H1 (cell line): Measurements from ENCODE around the gene MYBPH. TPM values are rescaled to one million over a fixed set of nuclear protein-coding genes. Genes with fewer than 3 reads are reported as not detected.

ENCODE experiments used
- CTCF ChIA-PET: fragments of 300-600 bp; sonication (Branson Sonifier 250); formaldehyde crosslinking; loops from one replicate; lab custom pipeline; 2021; ENCODE audit not compliant: partially characterized antibody; lab: Charles Lee
- POLR2A ChIA-PET: fragments of 300-600 bp; sonication (Branson Sonifier 250); formaldehyde crosslinking; loops from one replicate; lab custom pipeline; 2021; ENCODE audit warnings: inconsistent platforms; ENCODE audit not compliant: partially characterized antibody; lab: Charles Lee
- DNase-seq, 2 experiments: peaks; one replicate each; pipeline versions ENCODE4 v3.0.0 to v3.0.0-alpha.2; 2010 to 2022; ENCODE audit warnings: low spot score in 2 of 2, low read depth in 1 of 2, mixed read lengths in 1 of 2
- FAIRE-seq: peaks from 2 replicates; lab custom pipeline; 2011; peaks lifted over from hg19 to GRCh38; lab: Jason Lieb, UNC
- H2AFZ ChIP-seq: 2 replicates; pipeline ENCODE4 v1.8.1; 2012; ENCODE audit warnings: low read length, inconsistent platforms
- H2AK5ac ChIP-seq: 2 replicates; pipeline ENCODE4 v1.6.1; 2013; ENCODE audit warnings: low read depth, low read length
- H2BK120ac ChIP-seq: replicated peaks from 2 replicates; pipeline ENCODE3; 2013; ENCODE audit warnings: low read depth, low read length, inconsistent platforms
- H2BK12ac ChIP-seq: 2 replicates; pipeline ENCODE4 v1.6.1; 2013; ENCODE audit warnings: low read depth, low read length
- H2BK15ac ChIP-seq: 2 replicates; pipeline ENCODE4 v1.6.1; 2013; ENCODE audit warnings: low read length
- H2BK20ac ChIP-seq: 2 replicates; pipeline ENCODE4 v1.6.1; 2013; ENCODE audit warnings: low read length
- H2BK5ac ChIP-seq: 2 replicates; pipeline ENCODE4 v1.6.1; 2013; ENCODE audit warnings: low read depth, low read length
- H3K14ac ChIP-seq: 2 replicates; pipeline ENCODE4 v1.6.1; 2013; ENCODE audit warnings: inconsistent platforms; ENCODE audit not compliant: insufficient read length
- H3K18ac ChIP-seq: 2 replicates; pipeline ENCODE4 v1.6.1; 2013; ENCODE audit warnings: low read length; ENCODE audit errors: extremely low read depth
- H3K23ac ChIP-seq: 2 replicates; pipeline ENCODE4 v1.6.1; 2013; ENCODE audit warnings: inconsistent platforms; ENCODE audit not compliant: insufficient read length
- H3K23me2 ChIP-seq: 2 replicates; pipeline ENCODE4 v1.6.1; 2013; ENCODE audit warnings: low read depth, low read length
- H3K27ac ChIP-seq: 2 replicates; pipeline ENCODE4 v1.6.1; 2011; ENCODE audit warnings: low read depth, low read length, inconsistent platforms
- H3K27me3 ChIP-seq, 4 experiments: replicated peaks in 1 of 4; 1 replicate in 1 of 4; 2 replicates in 3 of 4; pipeline versions ENCODE4 v1.6.1 to v1.8.1; 2011 to 2013; ENCODE audit warnings: low read length in 3 of 4, mild to moderate bottlenecking in 3 of 4, inconsistent platforms in 2 of 4, mixed read lengths in 2 of 4, moderate library complexity in 1 of 4; ENCODE audit not compliant: control insufficient read depth in 3 of 4, insufficient read depth in 3 of 4; ENCODE audit errors: extremely low read depth in 1 of 4
- H3K36me3 ChIP-seq, 4 experiments: 2 replicates each; pipeline versions ENCODE4 v1.6.1 to v1.8.1; 2011 to 2013; ENCODE audit warnings: mild to moderate bottlenecking in 4 of 4, low read length in 3 of 4, moderate library complexity in 2 of 4, control low read depth in 1 of 4, inconsistent platforms in 1 of 4; ENCODE audit not compliant: insufficient read depth in 4 of 4, control insufficient read depth in 2 of 4
- H3K4ac ChIP-seq: replicated peaks from 2 replicates; pipeline ENCODE3; 2013; ENCODE audit warnings: low read length, low read depth, mixed read lengths, inconsistent platforms; ENCODE audit not compliant: insufficient read length
- H3K4me1 ChIP-seq, 4 experiments: replicated peaks in 1 of 4; 1 replicate in 1 of 4; 2 replicates in 3 of 4; pipeline versions ENCODE4 v1.6.1 to v1.8.1; 2011 to 2013; ENCODE audit warnings: low read length in 3 of 4, inconsistent platforms in 2 of 4, mixed read lengths in 1 of 4; ENCODE audit not compliant: insufficient read depth in 4 of 4, control insufficient read depth in 3 of 4
- H3K4me2 ChIP-seq, 2 experiments: 2 replicates each; pipeline versions ENCODE4 v1.6.1 to v1.8.1; 2011 to 2013; ENCODE audit warnings: low read depth in 2 of 2, low read length in 2 of 2, control low read depth in 1 of 2, inconsistent platforms in 1 of 2, mild to moderate bottlenecking in 1 of 2; ENCODE audit not compliant: insufficient read depth in 1 of 2
- H3K4me3 ChIP-seq, 4 experiments: fragments of 200-600, 300-600 bp in 1 of 4; sonication (generic), shearing (Covaris generic), sonication (Bioruptor Twin) in 1 of 4; 2 replicates each; pipeline versions ENCODE4 v1.5.1 to v1.8.1; 2011 to 2016; ENCODE audit warnings: low read length in 4 of 4, low read depth in 3 of 4, control low read depth in 2 of 4, inconsistent platforms in 2 of 4, mild to moderate bottlenecking in 2 of 4, mixed read lengths in 1 of 4, moderate library complexity in 1 of 4; ENCODE audit not compliant: insufficient read depth in 2 of 4; ENCODE audit errors: extremely low read depth in 1 of 4
- H3K56ac ChIP-seq: replicated peaks from 2 replicates; pipeline ENCODE3; 2013; ENCODE audit warnings: low read depth, mild to moderate bottlenecking, mixed read lengths, low read length, inconsistent platforms; ENCODE audit not compliant: insufficient read length
- H3K79me1 ChIP-seq: 2 replicates; pipeline ENCODE4 v1.6.1; 2013; ENCODE audit warnings: low read depth, low read length, control low read depth
- H3K79me2 ChIP-seq, 2 experiments: 2 replicates each; pipeline versions ENCODE4 v1.6.1 to v1.8.1; 2012 to 2013; ENCODE audit warnings: low read length in 2 of 2, mild to moderate bottlenecking in 2 of 2, inconsistent platforms in 1 of 2; ENCODE audit not compliant: insufficient read depth in 2 of 2, control insufficient read depth in 1 of 2
- H3K9ac ChIP-seq, 4 experiments: replicated peaks in 1 of 4; 1 replicate in 1 of 4; 2 replicates in 3 of 4; pipeline versions ENCODE4 v1.6.1 to v1.8.1; 2011 to 2013; ENCODE audit warnings: low read depth in 3 of 4, low read length in 3 of 4, control low read depth in 2 of 4, mild to moderate bottlenecking in 2 of 4, moderate library complexity in 2 of 4, inconsistent platforms in 1 of 4; ENCODE audit errors: extremely low read depth in 1 of 4
- H3K9me3 ChIP-seq, 2 experiments: 2 replicates each; pipeline versions ENCODE4 v1.6.1 to v1.8.1; 2012 to 2013; ENCODE audit warnings: mild to moderate bottlenecking in 2 of 2, moderate library complexity in 2 of 2, control low read depth in 1 of 2, inconsistent platforms in 1 of 2, low read depth in 1 of 2, low read length in 1 of 2, mixed read lengths in 1 of 2; ENCODE audit not compliant: insufficient read depth in 2 of 2
- H4K20me1 ChIP-seq, 2 experiments: replicated peaks in 1 of 2; 2 replicates each; pipeline versions ENCODE3 to v1.8.1; 2011 to 2013; ENCODE audit warnings: inconsistent platforms in 2 of 2, low read length in 2 of 2, mild to moderate bottlenecking in 1 of 2; ENCODE audit not compliant: insufficient read depth in 2 of 2, control insufficient read depth in 1 of 2
- H4K5ac ChIP-seq: 2 replicates; pipeline ENCODE4 v1.6.1; 2013; ENCODE audit warnings: low read length, low read depth, mixed read lengths, inconsistent platforms; ENCODE audit not compliant: insufficient read length
- H4K8ac ChIP-seq: 2 replicates; pipeline ENCODE4 v1.8.0; 2013; ENCODE audit warnings: mild to moderate bottlenecking, moderate library complexity, low read length, inconsistent platforms; ENCODE audit not compliant: insufficient read depth; ENCODE audit errors: extremely low read depth
- H4K91ac ChIP-seq: replicated peaks from 2 replicates; pipeline ENCODE3; 2013; ENCODE audit warnings: low read length, mixed read lengths, inconsistent platforms; ENCODE audit not compliant: insufficient read length
- ASH2L ChIP-seq: fragments of 200-600, 300-600 bp; sonication (generic); IDR thresholded peaks from one replicate; pipeline ENCODE4 v1.7.1; 2017; ENCODE audit warnings: low read length
- CHD1 ChIP-seq: IDR thresholded peaks from 2 replicates; pipeline ENCODE4 v1.6.1; 2012; ENCODE audit warnings: low read depth, low read length, improper control_type of control experiment
- CREB1 ChIP-seq: IDR thresholded peaks from 2 replicates; pipeline ENCODE4 v1.6.1; 2012; ENCODE audit warnings: inconsistent platforms
- CTBP2 ChIP-seq: IDR thresholded peaks from 2 replicates; pipeline ENCODE4 v1.7.0; 2011; ENCODE audit warnings: borderline replicate concordance, mild to moderate bottlenecking, moderate library complexity, mixed read lengths, low read length; ENCODE audit not compliant: insufficient read depth, insufficient read length
- EGR1 ChIP-seq: IDR thresholded peaks from 2 replicates; pipeline ENCODE4 v1.6.1; 2011; ENCODE audit warnings: low read depth, low read length, borderline replicate concordance
- GABPA ChIP-seq: IDR thresholded peaks from 2 replicates; pipeline ENCODE4 v1.6.1; 2011; ENCODE audit warnings: mild to moderate bottlenecking, low read length, moderate library complexity, borderline replicate concordance; ENCODE audit not compliant: insufficient read depth
- HDAC2 ChIP-seq, 2 experiments: fragments of 300-600 bp in 1 of 2; sonication (generic) in 1 of 2; IDR thresholded peaks; 2 replicates each; pipeline ENCODE4 v1.6.1; 2011 to 2012; ENCODE audit warnings: low read depth in 2 of 2, low read length in 2 of 2, mild to moderate bottlenecking in 2 of 2, moderate library complexity in 2 of 2, borderline replicate concordance in 1 of 2, inconsistent platforms in 1 of 2
- HDAC6 ChIP-seq: IDR thresholded peaks from one replicate; pipeline ENCODE4 v1.7.1; 2012; ENCODE audit warnings: low read depth, mild to moderate bottlenecking, inconsistent platforms, low read length, moderate library complexity
- POU5F1 ChIP-seq: IDR thresholded peaks from 2 replicates; pipeline ENCODE4 v1.6.1; 2011; ENCODE audit warnings: low read depth, mild to moderate bottlenecking, low read length, moderate library complexity
- RBBP5 ChIP-seq: IDR thresholded peaks from 2 replicates; pipeline ENCODE4 v1.7.1; 2012; ENCODE audit warnings: low read depth, mild to moderate bottlenecking, inconsistent platforms, low read length, moderate library complexity, borderline replicate concordance
- SIX5 ChIP-seq: IDR thresholded peaks from 2 replicates; pipeline ENCODE4 v1.6.1; 2011; ENCODE audit warnings: mild to moderate bottlenecking, low read depth, low read length
- SP4 ChIP-seq: IDR thresholded peaks from 2 replicates; pipeline ENCODE4 v1.6.1; 2012; ENCODE audit warnings: low read length, inconsistent platforms
- SRF ChIP-seq: IDR thresholded peaks from 2 replicates; pipeline ENCODE4 v1.6.1; 2011; ENCODE audit warnings: mild to moderate bottlenecking, low read depth, low read length, moderate library complexity
- TEAD4 ChIP-seq: IDR thresholded peaks from 2 replicates; pipeline ENCODE4 v1.6.1; 2012; ENCODE audit warnings: low read depth, low read length, inconsistent platforms, mixed read lengths
- WGBS, 2 experiments: shearing (Covaris generic) in 1 of 2; methylation state at CpG; one replicate each; pipeline versions ENCODE4 v1.1.6 to v1.1.7; 2013 to 2015; ENCODE audit warnings: low lambda C conversion rate in 2 of 2, mixed read lengths in 2 of 2, inconsistent platforms in 1 of 2, low coverage in 1 of 2, missing lambda C conversion rate in 1 of 2; ENCODE audit not compliant: insufficient replicate concordance in 2 of 2, insufficient coverage in 1 of 2, insufficient read length in 1 of 2; ENCODE audit errors: extremely low coverage in 1 of 2, missing lambda C conversion rate in 1 of 2; 5-methylcytosine and 5-hydroxymethylcytosine counted together
- polyA plus RNA-seq, 7 experiments: library from polyadenylated mRNA; depleted of rRNA in 3 of 7; stranded (reverse) in 5 of 7; unstranded in 2 of 7; fragments of >200 nt in 5 of 7; fragments of 200-250 nt in 2 of 7; gene quantifications; 1 replicate in 5 of 7; 2 replicates in 1 of 7; 4 replicates in 1 of 7; pipeline versions ENCODE4 v1.2.1 to v1.2.3, GENCODE V29; 2011 to 2013; ENCODE audit warnings: missing spikeins in 2 of 7, mixed read lengths in 2 of 7
- total RNA-seq: library from RNA; stranded (reverse); fragmentation: NEBNext Ultra II Directional; extraction: Animal tissue kit (Norgen Biotek cat#: 25700); gene quantifications from 2 replicates; pipeline ENCODE4 v1.2.1, GENCODE V29; 2021

Gene MYBPH
- total and polyA plus RNA-seq, 2 of the 8 experiments (the other 6 are each of a cell fraction or from before 2014, with no cell fraction given): not detected

GRCh38 chr1:203201516-203202205 lies 26.0 kb upstream of the MYBPH start:
- Histone ChIP-seq H2BK20ac (no peak overlapping the region), H3K36me3 (no peaks in the 10 kb centered on the region), H2BK120ac (no peak overlapping the region), H3K27me3 (no peaks in the 10 kb centered on the region; a peak in 1 of 7 replicates), H4K5ac (no peak overlapping the region), H2AK5ac (no peak overlapping the region), H2AFZ (no peak overlapping the region), H3K23me2 (no peaks in the 10 kb centered on the region), H3K4me2 (no peak overlapping the region), H4K91ac (no peak overlapping the region), H3K4me1 (peaks cover 0 to 8% (median 0%) of the 10 kb centered on the region in 4 experiments; a peak in 2 of 7 replicates), H3K56ac (no peak overlapping the region), H4K20me1 (no peaks in the 10 kb centered on the region), H2BK12ac (no peak overlapping the region), H3K9me3 (no peaks in the 10 kb centered on the region), H3K27ac (no peak overlapping the region), H3K4me3 (no peak overlapping the region), H3K23ac (no peak overlapping the region), H2BK15ac (no peak overlapping the region), H3K14ac (no peak overlapping the region), H3K79me2 (no peaks in the 10 kb centered on the region), H4K8ac (no peak overlapping the region), H3K18ac (no peak overlapping the region), H3K4ac (no peak overlapping the region), H3K79me1 (no peaks in the 10 kb centered on the region), H2BK5ac (no peak overlapping the region), H3K9ac (no peak overlapping the region)
- FAIRE-seq (no peak), DNase-seq (no peak)
- ChIA-PET POLR2A (no interaction called here), CTCF (interaction anchor here (1.1 to 6.7 kb wide), 6 partner anchors 15 to 161 kb away, joined by 3 to 55 read pairs (median 8); no protein-coding TSS in a partner anchor)
- WGBS, 2 experiments: 94% methylated on average over 10 of the region's 10 CpGs; no CpG with 5 or more reads in 1 of the 2 experiments
- TF ChIP-seq CTBP2 (no peak), POU5F1 (no peak), SIX5 (no peak), SP4 (no peak), HDAC6 (no peak), ASH2L (no peak), SRF (no peak), TEAD4 (no peak), CHD1 (no peak), HDAC2 (IDR thresholded peaks at IDR 0.05; ENCODE audit: borderline replicate concordance in 1 of 2, low read depth in 2 of 2, low read length in 2 of 2) (no peak), RBBP5 (no peak), CREB1 (no peak), EGR1 (no peak), GABPA (no peak)
